ENCODE data around the gene HMGA1.

The HMGA1 gene

DNA sequence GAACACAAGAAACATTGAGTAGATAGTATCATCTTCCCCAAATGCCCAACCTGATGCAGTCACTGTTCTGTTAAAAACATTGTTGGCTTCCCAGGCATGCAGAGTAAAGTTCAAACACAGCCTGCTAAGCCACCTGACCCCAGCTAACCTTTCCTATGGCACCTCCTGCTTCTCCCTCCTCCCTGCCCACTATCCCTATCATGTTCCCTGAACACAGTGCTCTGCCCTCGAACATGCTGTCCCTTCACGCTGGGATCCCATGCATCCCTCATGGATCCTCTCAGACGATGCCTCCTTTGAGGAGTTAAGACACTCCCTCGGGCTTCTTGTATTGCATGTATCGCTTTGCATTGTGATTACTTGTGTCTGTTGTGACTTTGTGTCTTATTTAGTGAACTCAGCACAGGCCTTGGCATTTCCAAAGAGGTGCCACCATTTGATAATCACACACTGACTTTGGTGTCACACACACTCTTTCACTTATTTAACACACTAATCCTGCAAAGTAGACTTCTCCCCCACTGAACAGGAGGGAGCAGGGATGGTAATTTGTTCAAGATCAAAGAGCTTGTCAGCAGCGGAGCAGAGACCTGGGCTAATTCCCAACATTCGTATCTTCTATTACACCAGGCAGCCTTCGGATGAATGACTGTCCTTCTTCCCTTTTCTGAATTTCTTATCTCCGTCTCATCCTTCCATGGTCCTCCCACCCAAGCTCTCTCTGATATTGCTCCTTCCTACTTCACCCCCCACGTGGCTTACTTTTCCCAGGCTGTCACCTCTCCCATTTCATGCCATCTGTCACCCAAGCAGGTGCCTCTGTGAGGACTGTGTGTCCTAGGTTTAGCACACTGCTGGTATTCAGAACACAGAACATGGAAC, 40.4 kb downstream of the HMGA1 start:
- CTCF ChIA-PET: interaction anchor here (0.6 kb wide), 1 partner anchor 136 kb away, joined by 6 read pairs; no protein-coding TSS in a partner anchor
- TF ChIP-seq, protein P1, sequence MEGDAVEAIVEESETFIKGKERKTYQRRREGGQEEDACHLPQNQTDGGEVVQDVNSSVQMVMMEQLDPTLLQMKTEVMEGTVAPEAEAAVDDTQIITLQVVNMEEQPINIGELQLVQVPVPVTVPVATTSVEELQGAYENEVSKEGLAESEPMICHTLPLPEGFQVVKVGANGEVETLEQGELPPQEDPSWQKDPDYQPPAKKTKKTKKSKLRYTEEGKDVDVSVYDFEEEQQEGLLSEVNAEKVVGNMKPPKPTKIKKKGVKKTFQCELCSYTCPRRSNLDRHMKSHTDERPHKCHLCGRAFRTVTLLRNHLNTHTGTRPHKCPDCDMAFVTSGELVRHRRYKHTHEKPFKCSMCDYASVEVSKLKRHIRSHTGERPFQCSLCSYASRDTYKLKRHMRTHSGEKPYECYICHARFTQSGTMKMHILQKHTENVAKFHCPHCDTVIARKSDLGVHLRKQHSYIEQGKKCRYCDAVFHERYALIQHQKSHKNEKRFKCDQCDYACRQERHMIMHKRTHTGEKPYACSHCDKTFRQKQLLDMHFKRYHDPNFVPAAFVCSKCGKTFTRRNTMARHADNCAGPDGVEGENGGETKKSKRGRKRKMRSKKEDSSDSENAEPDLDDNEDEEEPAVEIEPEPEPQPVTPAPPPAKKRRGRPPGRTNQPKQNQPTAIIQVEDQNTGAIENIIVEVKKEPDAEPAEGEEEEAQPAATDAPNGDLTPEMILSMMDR (conservative IDR thresholded peaks at IDR 0.05; ENCODE audit: low read depth): no peak
- H3K27ac ChIP-seq: no peak overlapping the region

DNA sequence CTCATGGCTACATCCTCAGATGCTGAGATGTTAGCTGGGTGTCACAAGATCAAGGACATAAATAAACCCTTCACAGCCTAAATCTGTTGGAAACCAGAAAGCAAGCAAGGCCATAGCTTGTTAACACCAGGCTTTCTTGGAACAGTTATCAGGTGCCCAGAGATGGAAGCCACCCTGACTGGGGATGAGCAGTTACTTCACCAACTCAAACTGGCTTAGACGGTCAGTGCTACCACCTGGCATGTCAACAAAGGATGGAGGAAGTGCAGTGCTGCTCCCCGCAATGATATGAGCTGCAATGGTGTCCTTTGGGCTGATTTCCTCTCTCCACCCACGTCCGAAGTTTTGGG, 41.1 kb downstream of the HMGA1 start:
- TF ChIP-seq, protein P1 (conservative IDR thresholded peaks at IDR 0.05; ENCODE audit: low read depth): no peak
- CTCF ChIA-PET: no interaction called here
- H3K27ac ChIP-seq: no peak overlapping the region
- POLR2A ChIA-PET (ENCODE audit: low non-redundant PET): no interaction called here
- no peak for DNase-seq (ENCODE audit: low spot score)

More for the DNA sequence above, 40.4 kb downstream of the HMGA1 start:
- DNase-seq (ENCODE audit: low spot score): no peak
- POLR2A ChIA-PET (ENCODE audit: low non-redundant PET): no interaction called here

DNA sequence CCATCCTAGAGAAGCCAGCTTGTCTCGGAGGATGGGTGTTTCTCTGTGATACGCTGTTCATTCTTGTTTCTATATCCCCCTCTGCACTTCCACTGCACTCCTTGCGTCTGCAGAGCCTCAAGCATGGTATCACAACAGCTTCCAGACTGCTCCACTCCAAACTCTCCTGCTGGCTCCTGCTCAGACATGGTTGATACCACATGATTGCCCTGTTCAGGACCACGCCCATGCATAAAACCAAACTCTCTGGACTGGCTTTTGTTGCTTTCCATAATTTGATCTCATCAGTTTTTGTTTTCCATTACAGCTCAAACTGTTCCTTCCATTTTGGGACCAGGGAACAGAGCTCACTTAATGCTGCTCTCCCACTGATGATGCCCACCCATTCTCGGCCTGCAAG, 42.2 kb downstream of the HMGA1 start:
- CTCF ChIA-PET: no interaction called here
- no peak overlapping the region for H3K27ac ChIP-seq
- TF ChIP-seq, protein P1 (conservative IDR thresholded peaks at IDR 0.05; ENCODE audit: low read depth): no peak
- DNase-seq (ENCODE audit: low spot score): no peak
- POLR2A ChIA-PET (ENCODE audit: low non-redundant PET): interaction anchor here (0.6 kb wide), 1 partner anchor 25 kb away, joined by 8 read pairs; no protein-coding TSS in a partner anchor

DNA sequence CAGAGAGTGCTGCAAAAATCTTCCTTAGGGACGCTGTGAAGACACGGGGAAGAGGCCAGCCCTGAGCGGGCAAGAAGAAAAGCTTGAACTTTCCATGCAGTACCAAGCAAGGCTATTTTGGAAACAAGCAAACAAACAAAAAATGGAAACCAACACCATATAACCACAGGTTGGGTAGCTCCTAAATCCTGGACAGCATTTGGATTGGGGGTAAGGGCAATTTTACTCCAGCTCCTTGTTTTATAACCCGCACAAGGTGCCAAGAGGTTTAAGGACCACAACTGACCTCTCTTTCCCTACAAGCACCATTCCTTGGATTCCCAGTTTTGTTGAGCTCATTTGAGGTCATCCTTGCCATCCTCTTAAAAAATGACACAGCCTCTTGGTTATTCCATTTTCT, 43.5 kb downstream of the HMGA1 start:
- CTCF ChIA-PET: interaction anchor here (0.6 to 0.7 kb wide), 2 partner anchors 126 to 135 kb away, joined by 4 to 5 read pairs; no protein-coding TSS in a partner anchor

DNA sequence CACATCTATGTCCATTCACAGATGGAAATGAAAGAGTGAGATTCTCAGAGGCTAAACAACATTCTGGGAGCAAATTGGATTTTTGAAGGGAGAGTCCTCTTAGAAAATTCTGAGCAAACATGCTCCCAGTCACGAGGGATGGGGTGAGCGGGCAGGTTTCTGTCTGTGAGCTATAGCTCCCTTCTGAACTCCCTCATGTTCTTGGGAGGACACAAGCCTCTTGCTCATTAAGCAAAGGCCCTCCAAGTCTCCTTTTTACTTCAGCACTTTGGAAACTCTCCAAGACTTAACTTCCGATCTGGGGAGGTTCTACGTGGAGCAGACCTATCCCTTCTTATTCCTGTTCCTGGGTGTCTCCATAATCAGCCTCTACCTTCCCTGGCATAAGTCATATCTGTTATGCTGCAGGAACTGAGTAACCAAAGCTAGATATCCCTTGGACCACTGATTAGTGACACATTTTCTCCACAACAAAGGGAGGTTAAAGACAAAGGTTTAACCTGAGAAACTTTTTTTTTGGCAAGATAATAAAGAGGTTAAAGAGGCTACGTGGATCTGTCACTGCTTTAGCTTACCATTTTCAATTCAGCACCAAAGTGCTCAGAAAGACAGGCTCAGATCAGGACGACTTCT, 45.1 kb downstream of the HMGA1 start:
- CTCF ChIA-PET: no interaction called here
- TF ChIP-seq, protein P1 (conservative IDR thresholded peaks at IDR 0.05; ENCODE audit: low read depth): no peak
- POLR2A ChIA-PET (ENCODE audit: low non-redundant PET): no interaction called here
- no peak for DNase-seq (ENCODE audit: low spot score)
- H3K27ac ChIP-seq: no peak overlapping the region

More for the DNA sequence above, 43.5 kb downstream of the HMGA1 start:
- TF ChIP-seq, protein P1 (conservative IDR thresholded peaks at IDR 0.05; ENCODE audit: low read depth): no peak
- H3K27ac ChIP-seq: no peak overlapping the region
- no peak for DNase-seq (ENCODE audit: low spot score)
- POLR2A ChIA-PET (ENCODE audit: low non-redundant PET): interaction anchor here (0.6 kb wide), 1 partner anchor 89 kb away, joined by 3 read pairs; no protein-coding TSS in a partner anchor

DNA sequence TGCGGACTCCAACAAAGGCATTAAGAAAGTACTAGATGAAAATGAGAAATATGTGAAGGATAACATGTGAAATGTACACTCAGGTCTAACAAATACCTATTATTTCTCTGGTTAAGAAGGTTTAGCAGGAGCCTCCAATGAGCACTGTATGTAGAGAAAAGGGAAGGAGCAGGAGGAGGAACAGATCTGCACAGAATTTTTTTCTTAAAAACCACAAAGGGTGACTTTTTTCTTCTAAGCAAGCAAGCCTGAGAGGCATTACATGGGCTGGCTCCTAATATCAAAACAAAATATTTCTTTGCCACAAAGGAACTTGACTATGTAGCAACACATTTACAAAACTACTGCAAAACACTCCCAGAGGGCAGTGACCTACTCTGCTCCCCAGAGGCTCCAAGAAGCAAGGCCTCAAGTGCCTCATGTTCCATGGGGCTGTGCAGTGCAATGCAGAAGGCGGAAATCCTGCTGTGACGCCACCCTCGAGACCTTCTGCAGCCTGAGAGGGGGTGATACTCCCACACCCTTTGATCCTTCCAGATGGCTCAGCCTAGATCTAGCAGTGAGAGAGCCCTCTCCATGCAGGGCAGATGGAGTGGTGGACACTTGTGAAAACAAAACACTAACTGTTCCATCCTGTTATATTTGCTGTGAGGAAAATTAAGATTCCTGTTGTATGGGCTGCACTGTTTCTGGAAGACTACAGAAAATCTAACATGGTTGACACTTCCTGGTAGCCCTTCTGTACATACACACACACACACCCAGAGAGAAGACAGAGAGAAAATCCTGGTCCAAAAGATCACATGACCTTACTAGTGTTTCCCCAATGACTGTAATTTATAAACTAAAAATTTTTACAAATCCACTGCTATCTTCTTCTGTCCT, 48.1 kb downstream of the HMGA1 start:
- no peak for DNase-seq (ENCODE audit: low spot score)
- no peak overlapping the region for H3K27ac ChIP-seq
- POLR2A ChIA-PET (ENCODE audit: low non-redundant PET): no interaction called here
- TF ChIP-seq, protein P1 (conservative IDR thresholded peaks at IDR 0.05; ENCODE audit: low read depth): no peak
- CTCF ChIA-PET: no interaction called here
